Thyroid gland (tissue), 4 donors: ENCODE results near the gene SMKR1.

Experiments used
- CTCF ChIP-seq, 6 experiments: fragments of 200-600 bp in 3 of 6; fragments of 450-650 bp in 3 of 6; sonication (generic) in 3 of 6; IDR thresholded peaks; one replicate each; pipeline ENCODE4 v1.5.1; 2016 to 2019; ENCODE audit warnings: antibody characterized with exemption in 6 of 6, mild to moderate bottlenecking in 2 of 6, inconsistent platforms in 1 of 6, moderate library complexity in 1 of 6
- POLR2A ChIP-seq, 2 donors: fragments of 450-650 bp; IDR thresholded peaks; one replicate each; pipeline ENCODE4 v1.6.1; 2017; ENCODE audit warnings: antibody characterized with exemption in 2 of 2, mild to moderate bottlenecking in 2 of 2, moderate library complexity in 1 of 2

GRCh38 chr7:129453510-129454248, 48.7 kb upstream of the SMKR1 start:
- TF ChIP-seq CTCF (IDR thresholded peaks at IDR 0.05) (no peak), POLR2A (IDR thresholded peaks at IDR 0.05) (no peak)
